Activated CD8-positive, alpha-beta T cell treated with anti-CD3 and anti-CD28 coated beads for 36 hours (primary cell): ENCODE measurements around the gene TXNRD3. TPM values are rescaled to one million over a fixed set of nuclear protein-coding genes. Genes with fewer than 3 reads are reported as not detected.
"Not testable (repeated sequence)": the region's sequence is repeated elsewhere in the genome, so short reads cannot be mapped to it uniquely, and the experiment has no call there.

ENCODE experiments used
- ATAC-seq: fragments of 200-7000 bp; cut with Tn5 transposase; one replicate; pipeline ENCODE4 v1.10.0; 2021; ENCODE audit warnings: mild to moderate bottlenecking, moderate library complexity
- CTCF ChIA-PET: fragments of 350-600 bp; sonication (Branson Sonifier 250); formaldehyde crosslinking; loops from one replicate; lab custom pipeline; 2021; ENCODE audit warnings: antibody characterized with exemption; lab: Charles Lee
- POLR2A ChIA-PET: fragments of 350-600 bp; sonication (Branson Sonifier 250); formaldehyde crosslinking; loops from one replicate; lab custom pipeline; 2021; ENCODE audit warnings: antibody characterized with exemption; lab: Charles Lee
- DNase-seq: peaks from one replicate; pipeline ENCODE4 v3.0.0-alpha.2; 2020
- H3K27ac Mint-ChIP-seq: one replicate; pipeline ENCODE4 v1.8.0; 2021; ENCODE audit warnings: mild to moderate bottlenecking, mixed read lengths
- H3K27me3 Mint-ChIP-seq: one replicate; pipeline ENCODE4 v1.8.0; 2021; ENCODE audit warnings: mixed read lengths
- H3K36me3 Mint-ChIP-seq: one replicate; pipeline ENCODE4 v1.8.0; 2021; ENCODE audit warnings: low read depth, mixed read lengths
- H3K4me1 Mint-ChIP-seq: one replicate; pipeline ENCODE4 v1.8.0; 2021; ENCODE audit warnings: low read depth, mixed read lengths
- H3K4me3 Mint-ChIP-seq: one replicate; pipeline ENCODE4 v1.8.0; 2021; ENCODE audit warnings: mild to moderate bottlenecking, moderate library complexity, mixed read lengths
- H3K9me3 Mint-ChIP-seq: one replicate; pipeline ENCODE4 v1.8.0; 2021; ENCODE audit warnings: mixed read lengths
- intact Hi-C: fragments of 100-400 bp; cut with micrococcal nuclease; formaldehyde crosslinking; loops from one replicate; pipeline ENCODE4 v1.10.0; 2022
- total RNA-seq, 2 experiments: library from RNA; stranded (reverse); gene quantifications; one replicate each; pipeline ENCODE4 v1.2.3, GENCODE V29; 2021
- TF ChIP-seq, protein P1 (sequence below): fragments of 200-600 bp; IDR thresholded peaks from one replicate; pipeline ENCODE4 v1.8.0; 2022; ENCODE audit warnings: antibody characterized with exemption, mild to moderate bottlenecking

Gene TXNRD3
- total RNA-seq, 2 experiments from 2014 or later, result 4.5 to 5.0 TPM

DNA sequence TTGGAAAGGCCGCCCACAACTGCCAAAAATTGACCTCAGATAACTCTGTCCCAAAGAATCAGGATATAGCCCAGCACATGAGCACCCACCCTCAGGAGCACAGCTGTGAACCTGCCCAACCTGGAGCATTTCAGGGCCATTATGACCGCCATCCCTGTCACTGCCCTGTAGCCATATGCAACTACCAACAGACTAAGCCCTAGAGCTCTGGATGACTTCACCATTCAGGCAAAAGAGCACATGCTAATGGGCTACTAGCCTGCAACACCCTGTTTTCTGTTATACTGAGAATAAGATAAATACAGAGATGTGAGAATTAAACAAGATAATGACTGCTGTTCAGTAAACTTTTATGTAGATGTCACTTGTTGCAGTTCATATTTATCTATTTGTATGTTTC, 45.0 kb downstream of the TXNRD3 start:
- DNase-seq (no peak), ATAC-seq (no peak)
- Mint-ChIP-seq H3K4me1 (peaks cover 20% of the 10 kb centered on the region), H3K36me3 (peaks cover 22% of the 10 kb centered on the region), H3K27me3 (no peaks in the 10 kb centered on the region), H3K4me3 (no peak overlapping the region), H3K27ac (no peak overlapping the region), H3K9me3 (no peaks in the 10 kb centered on the region)
- TF ChIP-seq, protein P1, sequence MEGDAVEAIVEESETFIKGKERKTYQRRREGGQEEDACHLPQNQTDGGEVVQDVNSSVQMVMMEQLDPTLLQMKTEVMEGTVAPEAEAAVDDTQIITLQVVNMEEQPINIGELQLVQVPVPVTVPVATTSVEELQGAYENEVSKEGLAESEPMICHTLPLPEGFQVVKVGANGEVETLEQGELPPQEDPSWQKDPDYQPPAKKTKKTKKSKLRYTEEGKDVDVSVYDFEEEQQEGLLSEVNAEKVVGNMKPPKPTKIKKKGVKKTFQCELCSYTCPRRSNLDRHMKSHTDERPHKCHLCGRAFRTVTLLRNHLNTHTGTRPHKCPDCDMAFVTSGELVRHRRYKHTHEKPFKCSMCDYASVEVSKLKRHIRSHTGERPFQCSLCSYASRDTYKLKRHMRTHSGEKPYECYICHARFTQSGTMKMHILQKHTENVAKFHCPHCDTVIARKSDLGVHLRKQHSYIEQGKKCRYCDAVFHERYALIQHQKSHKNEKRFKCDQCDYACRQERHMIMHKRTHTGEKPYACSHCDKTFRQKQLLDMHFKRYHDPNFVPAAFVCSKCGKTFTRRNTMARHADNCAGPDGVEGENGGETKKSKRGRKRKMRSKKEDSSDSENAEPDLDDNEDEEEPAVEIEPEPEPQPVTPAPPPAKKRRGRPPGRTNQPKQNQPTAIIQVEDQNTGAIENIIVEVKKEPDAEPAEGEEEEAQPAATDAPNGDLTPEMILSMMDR, result no peak
- intact Hi-C loops, result no loop called here
- CTCF ChIA-PET, result interaction anchor here (0.9 kb wide), 1 partner anchor 846 kb away, joined by 3 read pairs; no protein-coding TSS in a partner anchor
- POLR2A ChIA-PET, result no interaction called here

DNA sequence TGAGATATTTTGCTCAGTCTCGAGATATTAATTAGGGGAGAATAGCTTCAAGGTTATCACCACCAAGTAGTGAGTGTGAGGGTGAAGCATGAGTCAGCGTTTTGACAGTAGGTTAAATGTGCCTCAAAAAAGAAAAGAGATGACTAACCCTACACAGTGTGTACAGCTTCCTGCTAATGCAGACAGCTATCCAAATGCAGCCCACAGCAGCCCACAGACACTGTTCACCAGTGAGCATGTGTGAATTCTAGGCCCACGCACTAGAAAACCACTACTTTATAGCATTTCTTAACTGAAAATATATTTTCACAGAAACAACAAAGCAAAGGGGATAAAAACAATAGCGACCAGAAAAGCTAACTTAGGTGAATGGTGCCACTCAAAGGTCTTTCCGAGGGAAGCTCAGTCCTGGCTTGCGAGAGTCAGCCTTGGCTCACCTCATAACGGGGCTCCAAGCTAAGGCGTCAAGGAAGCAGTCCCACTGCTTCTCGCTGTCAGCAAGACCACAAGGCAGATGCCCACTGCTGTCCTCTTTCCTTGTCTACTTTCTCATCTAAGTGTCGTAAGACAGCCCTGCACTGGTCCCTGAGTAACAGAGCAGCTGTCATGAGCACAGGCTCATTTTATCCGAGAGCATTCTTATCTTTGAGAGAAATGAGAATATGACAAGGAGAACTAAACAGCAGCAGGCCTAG, 47.6 kb downstream of the TXNRD3 start:
- intact Hi-C loops, result no loop called here
- ChIA-PET POLR2A (no interaction called here), CTCF (interaction anchor here (1.3 kb wide), 1 partner anchor 85 kb away, joined by 5 read pairs; no protein-coding TSS in a partner anchor)
- peak; percentile 46 for DNase-seq
- Mint-ChIP-seq H3K27me3 (no peaks in the 10 kb centered on the region), H3K4me3 (no peak overlapping the region), H3K4me1 (peaks cover 6% of the 10 kb centered on the region), H3K9me3 (peaks cover 1% of the 10 kb centered on the region), H3K27ac (no peak overlapping the region), H3K36me3 (peaks cover 24% of the 10 kb centered on the region)
- TF ChIP-seq, protein P1, result no peak
- peak; percentile 95 for ATAC-seq

DNA sequence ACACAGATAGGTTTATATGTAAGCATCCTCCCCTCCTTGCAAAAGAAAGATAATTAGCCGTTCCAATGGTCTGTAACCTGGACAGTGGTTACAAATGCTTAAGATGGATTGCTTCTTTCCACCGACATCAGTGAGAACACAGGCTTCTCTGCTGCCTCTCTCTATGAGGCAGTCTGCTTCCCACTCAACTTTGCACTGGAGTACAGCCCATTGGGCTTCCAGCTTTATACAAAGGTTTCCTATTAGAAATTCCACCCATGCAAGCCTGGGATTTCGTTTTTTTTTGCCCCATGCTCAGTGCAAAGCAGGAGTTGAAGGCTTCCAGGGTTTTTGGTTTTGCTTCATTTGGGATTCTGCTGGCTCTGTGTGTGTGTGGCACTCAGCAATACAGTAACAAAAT, 48.9 kb downstream of the TXNRD3 start:
- H3K4me1 Mint-ChIP-seq, result peaks cover 4% of the 10 kb centered on the region
- TF ChIP-seq, protein P1, result no peak
- CTCF ChIA-PET, result no interaction called here
- peaks cover 24% of the 10 kb centered on the region for H3K36me3 Mint-ChIP-seq
- H3K27me3 Mint-ChIP-seq, result no peaks in the 10 kb centered on the region
- no peak for ATAC-seq
- H3K4me3 Mint-ChIP-seq, result no peak overlapping the region
- H3K27ac Mint-ChIP-seq, result no peak overlapping the region
- POLR2A ChIA-PET, result no interaction called here
- DNase-seq, result no peak
- intact Hi-C loops, result no loop called here
- H3K9me3 Mint-ChIP-seq, result peaks cover 1% of the 10 kb centered on the region

DNA sequence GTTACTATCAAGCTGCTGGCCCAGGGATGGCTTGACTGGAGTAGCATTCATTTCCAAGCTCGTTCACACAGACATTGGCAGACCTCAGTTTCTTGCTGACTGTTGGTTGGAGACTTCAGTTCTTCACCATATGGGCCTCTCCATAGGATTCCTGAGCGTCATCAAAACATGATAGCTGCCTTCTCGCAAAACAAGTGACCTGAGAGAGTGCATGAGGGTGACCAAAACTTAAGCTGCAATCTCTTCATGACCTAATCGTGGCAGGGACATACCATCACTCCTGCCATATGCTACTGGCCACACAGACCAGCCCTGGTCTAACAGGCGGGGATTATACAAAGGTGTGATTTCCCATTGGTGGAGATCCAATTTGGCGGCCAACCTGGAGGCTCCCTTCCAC, 50.2 kb downstream of the TXNRD3 start:
- Mint-ChIP-seq H3K36me3 (peaks cover 18% of the 10 kb centered on the region), H3K27me3 (no peaks in the 10 kb centered on the region), H3K27ac (no peak overlapping the region), H3K4me1 (peaks cover 4% of the 10 kb centered on the region), H3K4me3 (no peak overlapping the region), H3K9me3 (peaks cover 1% of the 10 kb centered on the region)
- TF ChIP-seq, protein P1, result no peak
- no peak for DNase-seq
- ChIA-PET POLR2A (no interaction called here), CTCF (interaction anchor here (0.9 kb wide), 1 partner anchor 9 kb away, joined by 5 read pairs; no protein-coding TSS in a partner anchor)
- intact Hi-C loops, result no loop called here
- ATAC-seq, result no peak

DNA sequence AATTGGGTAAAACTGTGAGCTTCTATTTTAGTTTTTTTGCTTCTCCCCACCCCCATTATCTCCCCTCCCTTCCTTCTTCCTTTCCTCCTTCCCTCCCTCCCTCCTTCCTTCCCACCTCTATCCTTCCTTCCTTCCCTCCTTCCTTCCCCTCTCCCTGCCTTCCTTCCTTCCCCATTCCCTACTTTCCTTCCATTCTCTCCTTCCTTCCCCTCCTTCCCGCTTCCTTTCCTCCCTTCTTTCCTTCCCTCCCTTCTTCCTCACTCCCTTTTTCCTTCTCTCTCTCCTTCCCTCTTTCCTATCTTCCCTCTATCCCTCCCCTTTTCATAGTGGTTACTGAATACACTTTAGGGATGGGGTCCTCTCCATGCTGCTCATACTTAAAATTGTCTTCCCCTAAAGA, 55.8 kb downstream of the TXNRD3 start:
- Mint-ChIP-seq H3K9me3 (peaks cover 5% of the 10 kb centered on the region), H3K36me3 (peaks cover 3% of the 10 kb centered on the region), H3K4me1 (no peaks in the 10 kb centered on the region), H3K27ac (no peak overlapping the region), H3K27me3 (no peaks in the 10 kb centered on the region), H3K4me3 (no peak overlapping the region)
- ATAC-seq (no peak), DNase-seq (no peak)
- TF ChIP-seq, protein P1, result no peak
- CTCF ChIA-PET, result no interaction called here
- POLR2A ChIA-PET, result no interaction called here
- intact Hi-C loops, result no loop called here

DNA sequence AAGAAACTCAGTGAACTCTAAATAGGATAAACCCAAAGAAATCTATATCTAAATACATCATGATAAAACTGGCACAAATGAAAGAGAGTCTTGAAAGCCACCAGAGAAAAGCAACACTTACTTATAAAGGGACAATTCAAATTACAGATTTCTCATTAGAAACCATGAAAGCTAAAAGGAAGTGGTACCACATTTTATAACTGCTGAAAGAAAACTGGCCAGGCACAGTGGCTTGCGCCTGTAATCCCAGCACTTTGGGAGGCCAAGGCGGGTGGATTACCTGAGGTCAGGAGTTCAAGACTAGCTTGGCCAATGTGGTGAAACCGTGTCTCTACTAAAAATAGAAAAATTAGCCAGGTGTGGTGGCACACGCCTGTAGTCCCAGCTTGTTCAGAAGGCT, 59.4 kb downstream of the TXNRD3 start:
- CTCF ChIA-PET, ATAC-seq, H3K27me3 Mint-ChIP-seq, H3K4me1 Mint-ChIP-seq, POLR2A ChIA-PET, H3K4me3 Mint-ChIP-seq, intact Hi-C loops, H3K36me3 Mint-ChIP-seq, DNase-seq, H3K27ac Mint-ChIP-seq: not testable (repeated sequence)
- peaks cover 13% of the 10 kb centered on the region for H3K9me3 Mint-ChIP-seq

DNA sequence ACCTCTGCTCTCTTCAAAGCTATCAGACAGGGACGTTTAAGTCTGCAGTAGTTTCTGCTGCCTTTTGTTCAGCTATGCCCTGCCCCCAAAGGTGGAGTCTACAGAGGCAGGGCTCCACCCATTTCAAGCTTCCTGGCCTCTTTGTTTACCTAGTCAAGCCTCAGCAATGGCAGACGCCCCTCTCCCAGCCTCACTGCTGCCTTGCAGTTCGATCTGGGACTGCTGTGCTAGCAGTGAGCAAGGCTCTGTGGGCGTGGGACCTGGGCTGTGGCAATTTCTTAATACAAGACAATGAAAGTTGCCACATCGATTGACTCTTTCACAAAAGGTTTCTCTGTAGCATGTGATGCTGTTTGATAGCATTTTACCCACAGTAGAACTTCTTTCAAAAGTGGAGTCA, 63.4 kb downstream of the TXNRD3 start:
- H3K4me3 Mint-ChIP-seq, CTCF ChIA-PET, H3K4me1 Mint-ChIP-seq, H3K36me3 Mint-ChIP-seq, intact Hi-C loops, H3K27ac Mint-ChIP-seq, H3K27me3 Mint-ChIP-seq, POLR2A ChIA-PET, DNase-seq, ATAC-seq: not testable (repeated sequence)
- peaks cover 19% of the 10 kb centered on the region for H3K9me3 Mint-ChIP-seq
